GM13976 (cell line): ENCODE measurements around the gene OR10D3.
"Not testable (repeated sequence)": the region's sequence is repeated elsewhere in the genome, so short reads cannot be mapped to it uniquely, and the experiment has no call there.

Experiments
- DNase-seq: peaks from one replicate; pipeline ENCODE4 v3.0.0; 2012; ENCODE audit warnings: low spot score
- CTCF ChIP-seq: IDR thresholded peaks from 2 replicates; pipeline ENCODE4 v1.5.1; 2012; ENCODE audit warnings: borderline replicate concordance, mild to moderate bottlenecking; ENCODE audit not compliant: insufficient read depth; ENCODE audit errors: extremely low read depth, missing control alignments, control extremely low read depth
- in situ Hi-C: fragments of 300-500 bp; cut with MboI; formaldehyde crosslinking; loops from one replicate; pipeline ENCODE4 v1.12.0; 2022; ENCODE audit warnings: low sequenced_read_pairs, mixed read lengths, inconsistent platforms; ENCODE audit not compliant: unreplicated experiment

The OR10D3 gene

GRCh38 chr11:124214027-124214426 lies 30.9 kb downstream of the OR10D3 start:
- in situ Hi-C loops = no loop called here

GRCh38 chr11:124219126-124219525 lies 36.0 kb downstream of the OR10D3 start:
- in situ Hi-C loops = no loop called here
- TF ChIP-seq CTCF = no peak
- DNase-seq = no peak

More at GRCh38 chr11:124214027-124214426, 30.9 kb downstream of the OR10D3 start:
- no peak for DNase-seq
- TF ChIP-seq CTCF = no peak

- no peak for DNase-seq
- no peak for TF ChIP-seq CTCF
- in situ Hi-C loops = no loop called here
These were observed 39.3 kb downstream of the OR10D3 start for GRCh38 chr11:124222407-124222806.

- not testable (repeated sequence) for DNase-seq
These were observed 41.7 kb downstream of the OR10D3 start for GRCh38 chr11:124224618-124225423.

GRCh38 chr11:124225471-124225870 lies 42.3 kb downstream of the OR10D3 start:
- no peak for DNase-seq
- in situ Hi-C loops = no loop called here
- TF ChIP-seq CTCF = no peak

More at GRCh38 chr11:124224618-124225423, 41.7 kb downstream of the OR10D3 start:
- in situ Hi-C loops = not testable (repeated sequence)

GRCh38 chr11:124233376-124233775 lies 50.2 kb downstream of the OR10D3 start:
- TF ChIP-seq CTCF = no peak
- DNase-seq = no peak
- in situ Hi-C loops = no loop called here
